GM23338 (cell line): ENCODE results near the gene GFPT2. TPM values are rescaled to one million over a fixed set of nuclear protein-coding genes. Genes with fewer than 3 reads are reported as not detected.

Experiments used
- ATAC-seq: fragments of 200-7000 bp; cut with Tn5 transposase; 3 replicates; pipeline ENCODE4 v1.9.1; 2020
- DNase-seq: peaks from one replicate; pipeline ENCODE4 v3.0.0-alpha.2; 2015; ENCODE audit warnings: low spot score
- H2AFZ ChIP-seq: fragments of 200-600 bp; sonication (generic); 2 replicates; pipeline ENCODE4 v1.8.0; 2016; ENCODE audit warnings: antibody characterized with exemption, mild to moderate bottlenecking, moderate library complexity
- H3F3A ChIP-seq: fragments of 200-600 bp; sonication (generic); replicated peaks from 2 replicates; pipeline ENCODE4 v1.8.0; 2017; ENCODE audit warnings: antibody characterized with exemption, mixed run types, low read depth
- H3K27ac ChIP-seq: fragments of 200-600 bp; sonication (generic); 2 replicates; pipeline ENCODE4 v1.6.1; 2016; ENCODE audit warnings: low read depth
- H3K27me3 ChIP-seq: fragments of 200-600 bp; sonication (generic); 2 replicates; pipeline ENCODE4 v1.8.0; 2016; ENCODE audit warnings: mild to moderate bottlenecking, mixed run types, moderate library complexity; ENCODE audit not compliant: insufficient read depth
- H3K36me3 ChIP-seq: fragments of 200-600 bp; sonication (generic); 2 replicates; pipeline ENCODE4 v1.8.0; 2016; ENCODE audit warnings: mild to moderate bottlenecking; ENCODE audit not compliant: insufficient read depth
- H3K4me1 ChIP-seq: fragments of 200-600 bp; sonication (generic); 2 replicates; pipeline ENCODE4 v1.8.0; 2016; ENCODE audit warnings: mild to moderate bottlenecking, moderate library complexity; ENCODE audit not compliant: insufficient read depth
- H3K4me2 ChIP-seq: fragments of 200-600 bp; sonication (generic); 2 replicates; pipeline ENCODE4 v1.7.1; 2017; ENCODE audit warnings: mixed run types
- H3K4me3 ChIP-seq: fragments of 200-600 bp; sonication (generic); 2 replicates; pipeline ENCODE4 v1.6.1; 2016; ENCODE audit warnings: mixed run types
- H3K79me2 ChIP-seq: fragments of 200-600 bp; sonication (generic); replicated peaks from 2 replicates; pipeline ENCODE4 v1.8.0; 2017; ENCODE audit warnings: mild to moderate bottlenecking; ENCODE audit not compliant: insufficient read depth
- H3K9me2 ChIP-seq: fragments of 200-600 bp; sonication (generic); 2 replicates; pipeline ENCODE4 v1.8.0; 2017; ENCODE audit not compliant: insufficient read depth
- H4K20me1 ChIP-seq: fragments of 200-600 bp; sonication (generic); replicated peaks from 2 replicates; pipeline ENCODE4 v1.8.0; 2017; ENCODE audit warnings: mild to moderate bottlenecking; ENCODE audit not compliant: insufficient read depth
- H3K27ac Mint-ChIP-seq: 2 replicates; pipeline ENCODE4 v1.8.0; 2020; ENCODE audit warnings: inconsistent platforms, mild to moderate bottlenecking, moderate library complexity, mixed read lengths
- H3K27me3 Mint-ChIP-seq: 3 replicates; pipeline ENCODE4 v1.8.0; 2022; ENCODE audit warnings: low read depth, mild to moderate bottlenecking, moderate library complexity, mixed read lengths, inconsistent platforms; ENCODE audit not compliant: insufficient read depth, poor library complexity
- H3K36me3 Mint-ChIP-seq: 3 replicates; pipeline ENCODE4 v1.8.0; 2021; ENCODE audit warnings: low read depth, mild to moderate bottlenecking, inconsistent platforms, moderate library complexity, mixed read lengths
- H3K4me1 Mint-ChIP-seq: 3 replicates; pipeline ENCODE4 v1.8.0; 2020; ENCODE audit warnings: mild to moderate bottlenecking, inconsistent platforms, mixed read lengths
- H3K4me3 Mint-ChIP-seq: 3 replicates; pipeline ENCODE4 v1.8.0; 2021; ENCODE audit warnings: moderate library complexity, mild to moderate bottlenecking, inconsistent platforms, mixed read lengths
- H3K9me3 Mint-ChIP-seq: 3 replicates; pipeline ENCODE4 v1.8.0; 2020; ENCODE audit warnings: moderate library complexity, mild to moderate bottlenecking, inconsistent platforms, mixed read lengths
- CREB1 ChIP-seq: fragments of 250-450 bp; sonication (Bioruptor Pico); IDR thresholded peaks from 2 replicates; pipeline ENCODE4 v1.5.0; 2020; ENCODE audit warnings: low read depth, mild to moderate bottlenecking, moderate library complexity
- CTCF ChIP-seq, 2 experiments: fragments of 200-600 bp in 1 of 2; sonication (generic) in 1 of 2; conservative IDR thresholded peaks; 2 replicates each; pipeline versions ENCODE4 v1.5.1 to v1.6.1; 2016 to 2017; ENCODE audit warnings: antibody characterized with exemption in 2 of 2, low read depth in 2 of 2, mild to moderate bottlenecking in 2 of 2, moderate library complexity in 1 of 2
- ETS1 ChIP-seq: IDR thresholded peaks from 2 replicates; pipeline ENCODE4 v1.6.1; 2016; ENCODE audit warnings: antibody characterized with exemption
- EZH2 ChIP-seq: fragments of 200-600 bp; sonication (generic); IDR thresholded peaks from one replicate; pipeline ENCODE4 v1.8.0; 2017; ENCODE audit warnings: antibody characterized with exemption, mild to moderate bottlenecking, low read depth; ENCODE audit not compliant: unreplicated experiment
- JUNB ChIP-seq: IDR thresholded peaks from one replicate; pipeline ENCODE4 v1.6.1; 2016; ENCODE audit warnings: antibody characterized with exemption; ENCODE audit not compliant: unreplicated experiment
- NANOG ChIP-seq: IDR thresholded peaks from 2 replicates; pipeline ENCODE4 v1.6.1; 2016; ENCODE audit warnings: antibody characterized with exemption, borderline replicate concordance
- STAT1 ChIP-seq: IDR thresholded peaks from one replicate; pipeline ENCODE4 v1.6.1; 2016; ENCODE audit warnings: antibody characterized with exemption; ENCODE audit not compliant: unreplicated experiment
- ZNF114 ChIP-seq: fragments of 250-450 bp; sonication (Bioruptor Pico); IDR thresholded peaks from 2 replicates; pipeline ENCODE4 v1.5.0; 2020; ENCODE audit warnings: mild to moderate bottlenecking, moderate library complexity
- polyA plus RNA-seq: library from polyadenylated mRNA; unstranded; fragments of >200 nt; fragmentation: Nextera tagmentation; extraction: Ambion mirVana; gene quantifications from 2 replicates; pipeline ENCODE4 v1.2.1, GENCODE V29; 2016
- total RNA-seq: library from RNA; depleted of rRNA; stranded (reverse); fragments of >200 nt; shearing (Covaris generic); gene quantifications from 2 replicates; pipeline ENCODE4 v1.2.3, GENCODE V29; 2014
- TF ChIP-seq, protein P1 (sequence below): fragments of 250-450 bp; sonication (Bioruptor Pico); IDR thresholded peaks from 2 replicates; pipeline ENCODE4 v1.5.0; 2020; ENCODE audit warnings: mild to moderate bottlenecking, moderate library complexity
- TF ChIP-seq, protein P2 (sequence below): IDR thresholded peaks from one replicate; pipeline ENCODE4 v1.6.1; 2018; ENCODE audit warnings: antibody characterized with exemption; ENCODE audit not compliant: unreplicated experiment

GFPT2 gene
- total and polyA plus RNA-seq, 2 experiments from 2014 or later = 82.6 to 120 TPM

- TF ChIP-seq, protein P1, sequence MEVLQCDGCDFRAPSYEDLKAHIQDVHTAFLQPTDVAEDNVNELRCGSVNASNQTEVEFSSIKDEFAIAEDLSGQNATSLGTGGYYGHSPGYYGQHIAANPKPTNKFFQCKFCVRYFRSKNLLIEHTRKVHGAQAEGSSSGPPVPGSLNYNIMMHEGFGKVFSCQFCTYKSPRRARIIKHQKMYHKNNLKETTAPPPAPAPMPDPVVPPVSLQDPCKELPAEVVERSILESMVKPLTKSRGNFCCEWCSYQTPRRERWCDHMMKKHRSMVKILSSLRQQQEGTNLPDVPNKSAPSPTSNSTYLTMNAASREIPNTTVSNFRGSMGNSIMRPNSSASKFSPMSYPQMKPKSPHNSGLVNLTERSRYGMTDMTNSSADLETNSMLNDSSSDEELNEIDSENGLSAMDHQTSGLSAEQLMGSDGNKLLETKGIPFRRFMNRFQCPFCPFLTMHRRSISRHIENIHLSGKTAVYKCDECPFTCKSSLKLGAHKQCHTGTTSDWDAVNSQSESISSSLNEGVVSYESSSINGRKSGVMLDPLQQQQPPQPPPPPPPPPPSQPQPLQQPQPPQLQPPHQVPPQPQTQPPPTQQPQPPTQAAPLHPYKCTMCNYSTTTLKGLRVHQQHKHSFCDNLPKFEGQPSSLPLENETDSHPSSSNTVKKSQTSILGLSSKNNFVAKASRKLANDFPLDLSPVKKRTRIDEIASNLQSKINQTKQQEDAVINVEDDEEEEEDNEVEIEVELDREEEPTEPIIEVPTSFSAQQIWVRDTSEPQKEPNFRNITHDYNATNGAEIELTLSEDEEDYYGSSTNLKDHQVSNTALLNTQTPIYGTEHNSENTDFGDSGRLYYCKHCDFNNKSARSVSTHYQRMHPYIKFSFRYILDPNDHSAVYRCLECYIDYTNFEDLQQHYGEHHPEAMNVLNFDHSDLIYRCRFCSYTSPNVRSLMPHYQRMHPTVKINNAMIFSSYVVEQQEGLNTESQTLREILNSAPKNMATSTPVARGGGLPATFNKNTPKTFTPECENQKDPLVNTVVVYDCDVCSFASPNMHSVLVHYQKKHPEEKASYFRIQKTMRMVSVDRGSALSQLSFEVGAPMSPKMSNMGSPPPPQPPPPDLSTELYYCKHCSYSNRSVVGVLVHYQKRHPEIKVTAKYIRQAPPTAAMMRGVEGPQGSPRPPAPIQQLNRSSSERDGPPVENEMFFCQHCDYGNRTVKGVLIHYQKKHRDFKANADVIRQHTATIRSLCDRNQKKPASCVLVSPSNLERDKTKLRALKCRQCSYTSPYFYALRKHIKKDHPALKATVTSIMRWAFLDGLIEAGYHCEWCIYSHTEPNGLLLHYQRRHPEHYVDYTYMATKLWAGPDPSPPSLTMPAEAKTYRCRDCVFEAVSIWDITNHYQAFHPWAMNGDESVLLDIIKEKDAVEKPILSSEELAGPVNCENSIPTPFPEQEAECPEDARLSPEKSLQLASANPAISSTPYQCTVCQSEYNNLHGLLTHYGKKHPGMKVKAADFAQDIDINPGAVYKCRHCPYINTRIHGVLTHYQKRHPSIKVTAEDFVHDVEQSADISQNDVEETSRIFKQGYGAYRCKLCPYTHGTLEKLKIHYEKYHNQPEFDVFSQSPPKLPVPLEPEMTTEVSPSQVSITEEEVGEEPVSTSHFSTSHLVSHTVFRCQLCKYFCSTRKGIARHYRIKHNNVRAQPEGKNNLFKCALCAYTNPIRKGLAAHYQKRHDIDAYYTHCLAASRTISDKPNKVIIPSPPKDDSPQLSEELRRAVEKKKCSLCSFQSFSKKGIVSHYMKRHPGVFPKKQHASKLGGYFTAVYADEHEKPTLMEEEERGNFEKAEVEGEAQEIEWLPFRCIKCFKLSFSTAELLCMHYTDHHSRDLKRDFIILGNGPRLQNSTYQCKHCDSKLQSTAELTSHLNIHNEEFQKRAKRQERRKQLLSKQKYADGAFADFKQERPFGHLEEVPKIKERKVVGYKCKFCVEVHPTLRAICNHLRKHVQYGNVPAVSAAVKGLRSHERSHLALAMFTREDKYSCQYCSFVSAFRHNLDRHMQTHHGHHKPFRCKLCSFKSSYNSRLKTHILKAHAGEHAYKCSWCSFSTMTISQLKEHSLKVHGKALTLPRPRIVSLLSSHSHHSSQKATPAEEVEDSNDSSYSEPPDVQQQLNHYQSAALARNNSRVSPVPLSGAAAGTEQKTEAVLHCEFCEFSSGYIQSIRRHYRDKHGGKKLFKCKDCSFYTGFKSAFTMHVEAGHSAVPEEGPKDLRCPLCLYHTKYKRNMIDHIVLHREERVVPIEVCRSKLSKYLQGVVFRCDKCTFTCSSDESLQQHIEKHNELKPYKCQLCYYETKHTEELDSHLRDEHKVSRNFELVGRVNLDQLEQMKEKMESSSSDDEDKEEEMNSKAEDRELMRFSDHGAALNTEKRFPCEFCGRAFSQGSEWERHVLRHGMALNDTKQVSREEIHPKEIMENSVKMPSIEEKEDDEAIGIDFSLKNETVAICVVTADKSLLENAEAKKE (CRISPR knock-in tag) = no peak
- TF ChIP-seq CREB1 (CRISPR knock-in tag) = no peak
Measured at GRCh38 chr5:180371949-180372348, 18.8 kb upstream of the GFPT2 start (continued).

DNA sequence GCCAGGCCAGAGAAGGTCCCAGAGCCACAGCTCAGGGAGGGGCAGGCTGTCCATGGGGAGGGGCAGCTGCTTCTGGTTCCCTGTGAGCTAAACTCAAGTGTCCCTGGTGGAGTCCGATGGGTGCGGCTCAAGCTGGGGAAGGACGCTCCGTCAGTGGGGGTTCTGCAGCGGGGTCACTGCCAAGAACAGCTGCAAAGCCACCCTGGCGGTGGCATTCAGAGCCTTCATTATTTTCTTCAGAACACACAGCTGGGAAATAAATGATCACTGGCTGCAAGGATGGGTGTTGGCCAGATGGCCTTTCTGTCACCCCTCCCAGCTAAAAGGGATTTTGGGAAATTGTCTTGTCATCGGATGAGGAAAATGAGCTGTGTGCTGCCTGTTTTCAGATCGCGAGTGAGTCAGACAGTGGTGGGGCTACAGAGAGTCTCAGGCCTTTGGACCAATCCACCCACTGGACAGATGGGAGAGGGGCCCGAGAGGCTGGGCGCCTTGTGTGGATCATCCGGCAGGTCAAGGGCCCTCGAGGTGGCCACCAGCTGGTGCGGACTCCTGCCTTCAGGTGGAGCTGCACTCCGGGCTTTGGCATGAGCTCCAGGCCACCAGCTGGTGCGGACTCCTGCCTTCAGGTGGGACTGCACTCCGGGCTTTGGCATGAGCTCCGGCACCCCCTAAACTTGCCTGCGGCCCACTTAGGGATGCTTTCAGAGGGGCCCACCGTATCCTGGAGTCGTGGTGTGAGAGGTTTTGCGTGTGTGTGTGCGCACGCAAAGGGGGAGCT lies 17.9 kb upstream of the GFPT2 start:
- Histone ChIP-seq H3K4me2 (no peak overlapping the region), H3K36me3 (no peaks in the 10 kb centered on the region), H2AFZ (0 out of 2 replicates have a peak overlapping the region, but pooled peaks have one; percentile 38), H3K27me3 (no peaks in the 10 kb centered on the region), H3K9me2 (no peaks in the 10 kb centered on the region), H4K20me1 (no peaks in the 10 kb centered on the region), H3K27ac (no peak overlapping the region), H3K4me3 (no peak overlapping the region), H3K4me1 (no peaks in the 10 kb centered on the region), H3F3A (no peaks in the 10 kb centered on the region), H3K79me2 (no peaks in the 10 kb centered on the region)
- TF ChIP-seq ZNF114 (no peak), ETS1 (no peak), NANOG (no peak), JUNB (no peak), STAT1 (no peak), EZH2 (no peak), CTCF (conservative IDR thresholded peaks at IDR 0.05; ENCODE audit: low read depth in 2 of 2) (peak in 1 of 2 experiments; percentile 47; a peak in 2 of 4 replicates)
- TF ChIP-seq, protein P2, sequence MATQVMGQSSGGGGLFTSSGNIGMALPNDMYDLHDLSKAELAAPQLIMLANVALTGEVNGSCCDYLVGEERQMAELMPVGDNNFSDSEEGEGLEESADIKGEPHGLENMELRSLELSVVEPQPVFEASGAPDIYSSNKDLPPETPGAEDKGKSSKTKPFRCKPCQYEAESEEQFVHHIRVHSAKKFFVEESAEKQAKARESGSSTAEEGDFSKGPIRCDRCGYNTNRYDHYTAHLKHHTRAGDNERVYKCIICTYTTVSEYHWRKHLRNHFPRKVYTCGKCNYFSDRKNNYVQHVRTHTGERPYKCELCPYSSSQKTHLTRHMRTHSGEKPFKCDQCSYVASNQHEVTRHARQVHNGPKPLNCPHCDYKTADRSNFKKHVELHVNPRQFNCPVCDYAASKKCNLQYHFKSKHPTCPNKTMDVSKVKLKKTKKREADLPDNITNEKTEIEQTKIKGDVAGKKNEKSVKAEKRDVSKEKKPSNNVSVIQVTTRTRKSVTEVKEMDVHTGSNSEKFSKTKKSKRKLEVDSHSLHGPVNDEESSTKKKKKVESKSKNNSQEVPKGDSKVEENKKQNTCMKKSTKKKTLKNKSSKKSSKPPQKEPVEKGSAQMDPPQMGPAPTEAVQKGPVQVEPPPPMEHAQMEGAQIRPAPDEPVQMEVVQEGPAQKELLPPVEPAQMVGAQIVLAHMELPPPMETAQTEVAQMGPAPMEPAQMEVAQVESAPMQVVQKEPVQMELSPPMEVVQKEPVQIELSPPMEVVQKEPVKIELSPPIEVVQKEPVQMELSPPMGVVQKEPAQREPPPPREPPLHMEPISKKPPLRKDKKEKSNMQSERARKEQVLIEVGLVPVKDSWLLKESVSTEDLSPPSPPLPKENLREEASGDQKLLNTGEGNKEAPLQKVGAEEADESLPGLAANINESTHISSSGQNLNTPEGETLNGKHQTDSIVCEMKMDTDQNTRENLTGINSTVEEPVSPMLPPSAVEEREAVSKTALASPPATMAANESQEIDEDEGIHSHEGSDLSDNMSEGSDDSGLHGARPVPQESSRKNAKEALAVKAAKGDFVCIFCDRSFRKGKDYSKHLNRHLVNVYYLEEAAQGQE = no peak
- ATAC-seq (peak; percentile 56), DNase-seq (peak; percentile 44)
- H3K4me3 Mint-ChIP-seq = no peak overlapping the region
- no peaks in the 10 kb centered on the region for H3K36me3 Mint-ChIP-seq
- H3K27me3 Mint-ChIP-seq = peaks cover 5% of the 10 kb centered on the region
- H3K4me1 Mint-ChIP-seq = peaks cover 4% of the 10 kb centered on the region
- H3K9me3 Mint-ChIP-seq = no peaks in the 10 kb centered on the region
- no peak overlapping the region for H3K27ac Mint-ChIP-seq
